Stromal cell of bone marrow (primary cell): ENCODE measurements around the gene CTNNA3.

Experiments used
- DNase-seq: peaks from one replicate; pipeline ENCODE4 v3.0.0-alpha.2; 2012; ENCODE audit warnings: low read depth

Gene CTNNA3

GRCh38 chr10:66071907-66072306, 1624.1 kb downstream of the CTNNA3 start:
- DNase-seq = no peak

GRCh38 chr10:66058594-66058993, 1637.4 kb downstream of the CTNNA3 start:
- DNase-seq = no peak

- no peak for DNase-seq
Measured at GRCh38 chr10:66049335-66049734, 1646.7 kb downstream of the CTNNA3 start.

- DNase-seq = no peak
Measured at GRCh38 chr10:66045859-66046258, 1650.1 kb downstream of the CTNNA3 start.

GRCh38 chr10:66041771-66042170, 1654.2 kb downstream of the CTNNA3 start:
- DNase-seq = no peak

GRCh38 chr10:66038623-66039022, 1657.4 kb downstream of the CTNNA3 start:
- DNase-seq = no peak

GRCh38 chr10:66026321-66026720, 1669.7 kb downstream of the CTNNA3 start:
- DNase-seq = no peak

- no peak for DNase-seq
Measured at GRCh38 chr10:66025186-66025585, 1670.8 kb downstream of the CTNNA3 start.

- DNase-seq = no peak
Measured at GRCh38 chr10:66021423-66021822, 1674.6 kb downstream of the CTNNA3 start.

- DNase-seq = no peak
Measured at GRCh38 chr10:66008221-66008620, 1687.8 kb downstream of the CTNNA3 start.

- DNase-seq = no peak
Measured at GRCh38 chr10:66006411-66006810, 1689.6 kb downstream of the CTNNA3 start.

- no peak for DNase-seq
Measured at GRCh38 chr10:65993451-65993850, 1702.5 kb downstream of the CTNNA3 start.

- no peak for DNase-seq
Measured at GRCh38 chr10:65968871-65969270, 1727.1 kb downstream of the CTNNA3 start.

- no peak for DNase-seq
Measured at GRCh38 chr10:65968437-65968836, 1727.6 kb downstream of the CTNNA3 start.

GRCh38 chr10:65964205-65964604, 1731.8 kb downstream of the CTNNA3 start:
- DNase-seq = no peak

- no peak for DNase-seq
Measured at GRCh38 chr10:65952086-65952485, 1743.9 kb downstream of the CTNNA3 start.

GRCh38 chr10:65950075-65950474, 1745.9 kb downstream of the CTNNA3 start:
- DNase-seq = no peak

GRCh38 chr10:65949526-65949925, 1746.5 kb downstream of the CTNNA3 start:
- no peak for DNase-seq

- DNase-seq = no peak
Measured at GRCh38 chr10:65945061-65945460, 1750.9 kb downstream of the CTNNA3 start.

GRCh38 chr10:65943451-65943850, 1752.5 kb downstream of the CTNNA3 start:
- no peak for DNase-seq

GRCh38 chr10:65940816-65941662, 1755.0 kb downstream of the CTNNA3 start:
- DNase-seq = no peak

GRCh38 chr10:65940105-65940504, 1755.9 kb downstream of the CTNNA3 start:
- DNase-seq = no peak

GRCh38 chr10:65931291-65932070, 1764.5 kb downstream of the CTNNA3 start:
- DNase-seq = no peak
